HUES64 (cell line): Measurements from ENCODE around the gene FSHB.
"Not testable (repeated sequence)": the region's sequence is repeated elsewhere in the genome, so short reads cannot be mapped to it uniquely, and the experiment has no call there.

ENCODE experiments used
- H3K27ac ChIP-seq: 2 replicates; pipeline ENCODE4 v1.7.0; 2013; ENCODE audit warnings: low read depth, low read length, inconsistent platforms
- H3K27me3 ChIP-seq: 2 replicates; pipeline ENCODE4 v1.6.1; 2013; ENCODE audit warnings: mild to moderate bottlenecking, low read length; ENCODE audit not compliant: insufficient read depth
- H3K36me3 ChIP-seq: 2 replicates; pipeline ENCODE4 v1.6.1; 2013; ENCODE audit warnings: mild to moderate bottlenecking, low read length; ENCODE audit not compliant: insufficient read depth
- H3K4me1 ChIP-seq: 2 replicates; pipeline ENCODE4 v1.6.1; 2013; ENCODE audit warnings: mild to moderate bottlenecking, low read length, moderate library complexity; ENCODE audit not compliant: insufficient read depth
- H3K4me3 ChIP-seq: 2 replicates; pipeline ENCODE4 v1.5.1; 2013; ENCODE audit warnings: mild to moderate bottlenecking, low read length, moderate library complexity
- H3K9ac ChIP-seq: 2 replicates; pipeline ENCODE4 v1.6.1; 2013; ENCODE audit warnings: mild to moderate bottlenecking, low read depth, low read length
- H3K9me3 ChIP-seq: 2 replicates; pipeline ENCODE4 v1.6.1; 2013; ENCODE audit warnings: low read depth, low read length; ENCODE audit not compliant: insufficient read depth
- WGBS: fragments of 150-250, 120-280 bp; methylation state at CpG from one replicate; pipeline ENCODE4 v1.1.7; 2013; ENCODE audit warnings: missing lambda C conversion rate; 5-methylcytosine and 5-hydroxymethylcytosine counted together

FSHB gene

GRCh38 chr11:30268638-30269037 is 37.8 kb downstream of the FSHB start:
- not testable (repeated sequence) for H3K36me3 ChIP-seq, H3K9ac ChIP-seq, H3K9me3 ChIP-seq, H3K4me3 ChIP-seq, H3K4me1 ChIP-seq, H3K27me3 ChIP-seq, H3K27ac ChIP-seq
- WGBS = 92% methylated on average over 9 of the region's 9 CpGs

DNA sequence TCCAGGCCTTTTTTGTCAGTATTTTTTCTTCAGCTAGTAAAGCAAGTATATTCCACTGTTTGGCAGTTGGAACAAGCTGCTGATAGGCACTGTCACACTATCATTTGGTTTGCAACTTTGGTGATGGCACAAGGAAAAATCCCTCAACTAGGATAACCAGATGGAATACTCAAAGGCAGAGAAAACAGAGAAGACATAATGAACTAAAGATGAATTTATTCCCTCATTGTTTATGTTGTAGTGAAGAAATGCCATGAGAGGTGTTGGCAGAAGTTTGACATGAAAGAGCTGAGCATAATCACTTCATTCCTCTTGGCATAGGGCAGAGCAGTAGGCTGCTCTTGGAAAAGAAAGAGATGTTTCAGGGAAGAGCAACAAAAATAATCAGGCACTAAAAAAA is 39.9 kb downstream of the FSHB start:
- H3K36me3 ChIP-seq = no peaks in the 10 kb centered on the region
- no peaks in the 10 kb centered on the region for H3K9me3 ChIP-seq
- H3K27ac ChIP-seq = no peak overlapping the region
- H3K4me3 ChIP-seq = no peak overlapping the region
- no peaks in the 10 kb centered on the region for H3K4me1 ChIP-seq
- H3K9ac ChIP-seq = no peak overlapping the region
- no peaks in the 10 kb centered on the region for H3K27me3 ChIP-seq

- Histone ChIP-seq H3K36me3 (no peaks in the 10 kb centered on the region), H3K9ac (no peak overlapping the region), H3K4me1 (no peaks in the 10 kb centered on the region), H3K27ac (no peak overlapping the region), H3K9me3 (no peaks in the 10 kb centered on the region), H3K27me3 (no peaks in the 10 kb centered on the region), H3K4me3 (no peak overlapping the region)
Measured at GRCh38 chr11:30277176-30277575, 46.4 kb downstream of the FSHB start.

- 92% methylated on average over 2 of the region's 2 CpGs for WGBS
- H3K36me3 ChIP-seq = no peaks in the 10 kb centered on the region
Measured at GRCh38 chr11:30279796-30280195, 49.0 kb downstream of the FSHB start.

DNA sequence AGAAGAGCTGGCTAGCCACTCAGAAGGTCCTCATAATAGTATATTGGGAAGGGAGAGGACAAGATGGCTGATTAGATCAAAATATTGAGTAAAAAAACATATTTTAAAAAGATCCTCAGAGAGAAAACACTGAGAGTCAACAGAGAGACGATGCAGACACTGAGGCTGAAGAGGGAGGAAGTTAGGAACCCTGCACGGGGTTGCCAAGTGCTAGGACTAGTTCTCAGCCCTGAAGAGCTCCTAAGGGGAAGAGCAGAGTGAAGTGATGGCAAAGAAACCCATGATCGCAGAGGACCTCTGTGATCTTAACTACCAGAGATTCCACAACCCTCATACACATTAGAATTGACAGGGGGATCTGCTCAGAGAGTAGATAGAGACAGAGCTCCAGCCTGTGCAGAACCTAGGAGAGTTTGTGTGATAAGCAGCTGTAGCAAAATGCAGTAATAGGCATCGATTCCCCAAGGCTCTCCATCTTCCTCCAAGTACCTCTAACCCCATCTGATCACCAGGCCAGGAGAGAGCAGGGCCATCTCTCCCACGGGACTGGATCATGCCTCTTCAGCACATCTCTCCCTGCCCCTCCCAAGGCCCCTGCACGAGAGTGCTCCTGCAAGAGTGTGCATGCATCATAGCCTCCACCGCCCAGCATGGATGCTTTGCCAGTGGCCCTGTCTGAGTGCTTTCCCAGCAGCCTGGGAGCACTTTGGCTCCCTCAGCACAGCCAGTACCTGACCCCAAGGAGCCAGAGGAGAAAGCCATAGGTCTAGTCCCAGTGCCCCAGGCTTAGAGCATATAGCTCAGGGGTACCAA is 50.9 kb downstream of the FSHB start:
- 86% methylated on average over 7 of the region's 7 CpGs for WGBS
- Histone ChIP-seq H3K36me3 (no peaks in the 10 kb centered on the region), H3K27ac (no peak overlapping the region)

More at GRCh38 chr11:30279796-30280195, 49.0 kb downstream of the FSHB start:
- Histone ChIP-seq H3K4me3 (no peak overlapping the region), H3K4me1 (no peaks in the 10 kb centered on the region), H3K27me3 (no peaks in the 10 kb centered on the region), H3K9ac (no peak overlapping the region), H3K9me3 (no peaks in the 10 kb centered on the region), H3K27ac (no peak overlapping the region)

DNA sequence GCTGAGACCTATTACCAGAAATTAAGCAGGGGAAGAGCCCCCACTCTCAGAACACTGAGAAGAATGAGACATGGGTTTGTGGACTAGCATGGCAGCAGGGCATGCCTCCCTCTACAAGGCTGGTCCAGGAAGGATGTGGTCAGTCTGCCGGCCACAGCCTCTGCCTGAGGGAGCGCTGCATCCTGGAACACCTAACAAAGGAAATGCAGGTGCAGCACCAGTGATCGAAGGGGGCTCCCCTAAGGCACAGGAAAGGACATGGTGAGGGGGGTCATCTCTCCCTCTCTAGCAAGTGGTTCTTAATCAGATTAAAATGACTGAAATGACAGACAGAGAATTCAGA is 51.4 kb downstream of the FSHB start:
- H3K27me3 ChIP-seq = no peaks in the 10 kb centered on the region
- H3K9me3 ChIP-seq = no peaks in the 10 kb centered on the region
- 83% methylated on average over 3 of the region's 3 CpGs for WGBS
- H3K4me1 ChIP-seq = no peaks in the 10 kb centered on the region
- H3K36me3 ChIP-seq = no peaks in the 10 kb centered on the region
- H3K4me3 ChIP-seq = no peak overlapping the region
- no peak overlapping the region for H3K27ac ChIP-seq
- H3K9ac ChIP-seq = no peak overlapping the region

More for the DNA sequence above, 50.9 kb downstream of the FSHB start:
- no peak overlapping the region for H3K9ac ChIP-seq
- H3K4me1 ChIP-seq = no peaks in the 10 kb centered on the region
- no peak overlapping the region for H3K4me3 ChIP-seq
- H3K9me3 ChIP-seq = no peaks in the 10 kb centered on the region
- no peaks in the 10 kb centered on the region for H3K27me3 ChIP-seq
